Measurements from ENCODE around the gene CYP2A6. TPM values are rescaled to one million over a fixed set of nuclear protein-coding genes. Genes with fewer than 3 reads are reported as not detected.
"Not testable (repeated sequence)": the region's sequence is repeated elsewhere in the genome, so short reads cannot be mapped to it uniquely, and the experiment has no call there.

The CYP2A6 gene
- total RNA-seq, 1 donor from 2014 or later = 2.0 TPM

- TF ChIP-seq POLR2A (IDR thresholded peaks at IDR 0.05) (no peak), POLR2AphosphoS5 (IDR thresholded peaks at IDR 0.05; ENCODE audit: insufficient read depth in 1 of 2, low read depth in 1 of 2) (no peak), CTCF (IDR thresholded peaks at IDR 0.05) (no peak)
- H3K27ac ChIP-seq = no peak overlapping the region
- intact Hi-C loops (cut with DNase I) = no loop called here
- peaks cover 16% of the 10 kb centered on the region for H3K4me1 ChIP-seq
- H3K9me3 ChIP-seq = no peaks in the 10 kb centered on the region
- DNase-seq (ENCODE audit: extremely low spot score in 2 of 2) = no peak
- H3K36me3 ChIP-seq = peaks cover 0 to 5% of the 10 kb centered on the region in 2 donors
- no peaks in the 10 kb centered on the region for H3K27me3 ChIP-seq
- no peak overlapping the region for H3K4me3 ChIP-seq
Observed at GRCh38 chr19:40829205-40829604, 21.0 kb downstream of the CYP2A6 start.

- no peak for DNase-seq (ENCODE audit: extremely low spot score in 2 of 2)
- Histone ChIP-seq H3K36me3 (peaks cover 0 to 5% of the 10 kb centered on the region in 2 donors), H3K27me3 (no peaks in the 10 kb centered on the region), H3K27ac (no peak overlapping the region), H3K4me1 (peaks cover 16% of the 10 kb centered on the region), H3K4me3 (no peak overlapping the region), H3K9me3 (no peaks in the 10 kb centered on the region)
- no peak for TF ChIP-seq POLR2A (IDR thresholded peaks at IDR 0.05)
- TF ChIP-seq POLR2AphosphoS5 (IDR thresholded peaks at IDR 0.05; ENCODE audit: insufficient read depth in 1 of 2, low read depth in 1 of 2) = no peak
- TF ChIP-seq CTCF (IDR thresholded peaks at IDR 0.05) = no peak
- intact Hi-C loops (cut with DNase I) = no loop called here
Observed at GRCh38 chr19:40827386-40828247, 22.6 kb downstream of the CYP2A6 start.

- H3K27me3 ChIP-seq; H3K36me3 ChIP-seq; H3K27ac ChIP-seq; H3K4me3 ChIP-seq; H3K9me3 ChIP-seq; intact Hi-C loops (cut with DNase I); DNase-seq (ENCODE audit: extremely low spot score in 2 of 2): not testable (repeated sequence)
- peaks cover 11% of the 10 kb centered on the region for H3K4me1 ChIP-seq
Observed at GRCh38 chr19:40826699-40827385, 23.4 kb downstream of the CYP2A6 start.

- intact Hi-C loops (cut with DNase I) = not testable (repeated sequence)
Observed at GRCh38 chr19:40826312-40826698, 23.9 kb downstream of the CYP2A6 start.

GRCh38 chr19:40825460-40826095, 24.7 kb downstream of the CYP2A6 start:
- H3K4me1 ChIP-seq; H3K4me3 ChIP-seq; H3K27me3 ChIP-seq; H3K36me3 ChIP-seq; H3K27ac ChIP-seq; DNase-seq (ENCODE audit: extremely low spot score in 2 of 2); H3K9me3 ChIP-seq; intact Hi-C loops (cut with DNase I): not testable (repeated sequence)

More at GRCh38 chr19:40826312-40826698, 23.9 kb downstream of the CYP2A6 start:
- not testable (repeated sequence) for H3K9me3 ChIP-seq; H3K36me3 ChIP-seq; H3K27ac ChIP-seq; DNase-seq (ENCODE audit: extremely low spot score in 2 of 2); H3K4me3 ChIP-seq; H3K4me1 ChIP-seq; H3K27me3 ChIP-seq

- H3K27ac ChIP-seq, H3K36me3 ChIP-seq, H3K9me3 ChIP-seq, H3K27me3 ChIP-seq, H3K4me1 ChIP-seq, H3K4me3 ChIP-seq: not testable (repeated sequence)
- DNase-seq (ENCODE audit: extremely low spot score in 2 of 2) = peak in 1 of 2 donors; percentile 79
- intact Hi-C loops (cut with DNase I) = loop anchor here (5.0 kb wide), 1 partner anchor 163 kb away; no protein-coding TSS in a partner anchor
Observed at GRCh38 chr19:40824916-40825315, 25.3 kb downstream of the CYP2A6 start.

- not testable (repeated sequence) for H3K9me3 ChIP-seq, H3K36me3 ChIP-seq, H3K4me3 ChIP-seq, H3K27me3 ChIP-seq
- peaks cover 21% of the 10 kb centered on the region for H3K4me1 ChIP-seq
- H3K27ac ChIP-seq = peak overlapping the region; percentile 39
- intact Hi-C loops (cut with DNase I) = loop anchor here (5.0 kb wide), 1 partner anchor 161 kb away; no protein-coding TSS in a partner anchor
- peak in 1 of 2 donors; percentile 75 for DNase-seq (ENCODE audit: extremely low spot score in 2 of 2)
Observed at GRCh38 chr19:40822704-40823553, 27.3 kb downstream of the CYP2A6 start.
